Ovary (tissue), 3 donors: ENCODE results near the gene CAPZB.

Experiments
- CTCF ChIP-seq, 3 donors: fragments of 450-650 bp in 2 of 3; fragments of 200-600 bp in 1 of 3; IDR thresholded peaks; one replicate each; pipeline versions ENCODE4 v1.5.1 to v1.8.0; 2016 to 2022; ENCODE audit warnings: antibody characterized with exemption in 3 of 3, mild to moderate bottlenecking in 1 of 3
- EP300 ChIP-seq: sonication (generic); formaldehyde crosslinking; IDR thresholded peaks from one replicate; pipeline ENCODE4 v1.6.1; 2017; ENCODE audit warnings: antibody characterized with exemption
- POLR2A ChIP-seq: fragments of 450-650 bp; IDR thresholded peaks from one replicate; pipeline ENCODE4 v1.6.1; 2017; ENCODE audit warnings: antibody characterized with exemption, mild to moderate bottlenecking, moderate library complexity
- donor health status: DM: no; HTN: no; CAD: no.

GRCh38 chr1:19407494-19408096, 77.7 kb downstream of the CAPZB start:
- no peak for TF ChIP-seq CTCF (IDR thresholded peaks at IDR 0.05)
- TF ChIP-seq POLR2A, result no peak
- TF ChIP-seq EP300, result no peak
